ENCODE measurements around the gene CASP8. TPM values are rescaled to one million over a fixed set of nuclear protein-coding genes. Genes with fewer than 3 reads are reported as not detected.

Gene CASP8
- total RNA-seq (2014; rRNA removed; shearing (Covaris generic)) (13.9 and 20.8 TPM in 2 replicates), polyA plus RNA-seq (2016; fragmentation: Nextera tagmentation; extraction: Ambion mirVana) (11.7 and 12.2 TPM in 2 replicates)

GRCh38 chr2:201260302-201260800 lies at the start of gene CASP8:
Gene CASP8 (plus strand): TSS chr2:201260536. CDS start chr2:201266487, 5,951 bp downstream.
- TF ChIP-seq EZH2 (IDR thresholded peaks at IDR 0.05; ENCODE audit: insufficient read depth, poor library complexity, severe bottlenecking) (no peak), EZH2phosphoT487 (IDR thresholded peaks at IDR 0.05; ENCODE audit: insufficient read depth, low read depth) (no peak)
- Histone ChIP-seq H3K36me3 (ENCODE audit: low read depth) (no peaks in the 10 kb centered on the region), H2AFZ (peak within 1 kb of the TSS; percentile 80), H3K9me2 (ENCODE audit: insufficient read depth) (no peaks in the 10 kb centered on the region), H3K4me2 (ENCODE audit: unreplicated experiment) (peak within 1 kb of the TSS; percentile 95), H3F3A (ENCODE audit: insufficient read depth) (peaks cover 25% of the 10 kb centered on the region), H3K9ac (peak within 1 kb of the TSS; percentile 94), H3K27ac (peak within 1 kb of the TSS; percentile 97), H3K4me3 (peak within 1 kb of the TSS; percentile 92), H4K20me1 (ENCODE audit: insufficient read depth) (no peaks in the 10 kb centered on the region), H3K79me2 (ENCODE audit: insufficient read depth) (peaks cover 67% of the 10 kb centered on the region), H3K27me3 (replicated peaks; ENCODE audit: insufficient read depth) (no peaks in the 10 kb centered on the region), H3K9me3 (ENCODE audit: low read depth) (no peaks in the 10 kb centered on the region), H3K4me1 (ENCODE audit: insufficient read depth) (peaks cover 39% of the 10 kb centered on the region)
- WGBS, 2 experiments (ENCODE audit: low coverage in 1 of 2, low lambda C conversion rate in 2 of 2, missing lambda C conversion rate in 2 of 2): 59 to 66% methylated on average over 10 of the region's 10 CpGs
- DNase-seq: peak; percentile 76
- in situ Hi-C loops (cut with MboI): no loop called here

GRCh38 chr2:201215963-201216362 lies 44.4 kb upstream of the CASP8 start:
- Histone ChIP-seq H4K20me1 (ENCODE audit: insufficient read depth) (no peaks in the 10 kb centered on the region), H3K4me3 (no peak overlapping the region), H3K9ac (no peak overlapping the region), H3K27ac (no peak overlapping the region), H3K9me2 (ENCODE audit: insufficient read depth) (no peaks in the 10 kb centered on the region), H3K4me1 (ENCODE audit: insufficient read depth) (no peaks in the 10 kb centered on the region), H3F3A (ENCODE audit: insufficient read depth) (no peaks in the 10 kb centered on the region), H3K36me3 (ENCODE audit: low read depth) (no peaks in the 10 kb centered on the region), H3K4me2 (ENCODE audit: unreplicated experiment) (no peak overlapping the region), H2AFZ (no peak overlapping the region), H3K27me3 (replicated peaks; ENCODE audit: insufficient read depth) (no peaks in the 10 kb centered on the region), H3K9me3 (ENCODE audit: low read depth) (no peaks in the 10 kb centered on the region), H3K79me2 (ENCODE audit: insufficient read depth) (no peaks in the 10 kb centered on the region)
- in situ Hi-C loops (cut with MboI): no loop called here
- TF ChIP-seq EZH2 (IDR thresholded peaks at IDR 0.05; ENCODE audit: insufficient read depth, poor library complexity, severe bottlenecking) (no peak), EZH2phosphoT487 (IDR thresholded peaks at IDR 0.05; ENCODE audit: insufficient read depth, low read depth) (no peak)
- no peak for DNase-seq
- WGBS, 2 experiments (ENCODE audit: low coverage in 1 of 2, low lambda C conversion rate in 2 of 2, missing lambda C conversion rate in 2 of 2): 95 to 97% methylated on average over 4 of the region's 4 CpGs

GRCh38 chr2:201216918-201217317 lies 43.4 kb upstream of the CASP8 start:
- Histone ChIP-seq H3K27me3 (replicated peaks; ENCODE audit: insufficient read depth) (no peaks in the 10 kb centered on the region), H3K4me2 (ENCODE audit: unreplicated experiment) (no peak overlapping the region), H3K27ac (no peak overlapping the region), H3K9me2 (ENCODE audit: insufficient read depth) (no peaks in the 10 kb centered on the region), H3K36me3 (ENCODE audit: low read depth) (no peaks in the 10 kb centered on the region), H2AFZ (no peak overlapping the region), H3F3A (ENCODE audit: insufficient read depth) (no peaks in the 10 kb centered on the region), H3K9ac (no peak overlapping the region), H4K20me1 (ENCODE audit: insufficient read depth) (no peaks in the 10 kb centered on the region), H3K79me2 (ENCODE audit: insufficient read depth) (no peaks in the 10 kb centered on the region), H3K4me3 (no peak overlapping the region), H3K9me3 (ENCODE audit: low read depth) (no peaks in the 10 kb centered on the region), H3K4me1 (ENCODE audit: insufficient read depth) (no peaks in the 10 kb centered on the region)
- in situ Hi-C loops (cut with MboI): no loop called here
- TF ChIP-seq EZH2phosphoT487 (IDR thresholded peaks at IDR 0.05; ENCODE audit: insufficient read depth, low read depth): no peak
- WGBS, 2 experiments (ENCODE audit: low coverage in 1 of 2, low lambda C conversion rate in 2 of 2, missing lambda C conversion rate in 2 of 2): 92 to 100% methylated on average over 1 of the region's 1 CpG
- DNase-seq: no peak

- in situ Hi-C loops (cut with MboI): no loop called here
- H3K4me1 ChIP-seq (ENCODE audit: insufficient read depth): no peaks in the 10 kb centered on the region
- WGBS, 2 experiments (ENCODE audit: low coverage in 1 of 2, low lambda C conversion rate in 2 of 2, missing lambda C conversion rate in 2 of 2): 90 to 91% methylated on average over 6 of the region's 6 CpGs
- no peak overlapping the region for H3K27ac ChIP-seq
- no peak overlapping the region for H3K9ac ChIP-seq
- TF ChIP-seq EZH2phosphoT487 (IDR thresholded peaks at IDR 0.05; ENCODE audit: insufficient read depth, low read depth) (no peak), EZH2 (IDR thresholded peaks at IDR 0.05; ENCODE audit: insufficient read depth, poor library complexity, severe bottlenecking) (no peak)
- no peaks in the 10 kb centered on the region for H3F3A ChIP-seq (ENCODE audit: insufficient read depth)
- no peaks in the 10 kb centered on the region for H3K36me3 ChIP-seq (ENCODE audit: low read depth)
- H3K9me3 ChIP-seq (ENCODE audit: low read depth): no peaks in the 10 kb centered on the region
- H2AFZ ChIP-seq: no peak overlapping the region
- H3K9me2 ChIP-seq (ENCODE audit: insufficient read depth): no peaks in the 10 kb centered on the region
- no peak overlapping the region for H3K4me2 ChIP-seq (ENCODE audit: unreplicated experiment)
- H4K20me1 ChIP-seq (ENCODE audit: insufficient read depth): no peaks in the 10 kb centered on the region
- H3K79me2 ChIP-seq (ENCODE audit: insufficient read depth): no peaks in the 10 kb centered on the region
- H3K4me3 ChIP-seq: no peak overlapping the region
- H3K27me3 ChIP-seq (replicated peaks; ENCODE audit: insufficient read depth): no peaks in the 10 kb centered on the region
- DNase-seq: peak; percentile 48
Measured at GRCh38 chr2:201218780-201219179, 41.6 kb upstream of the CASP8 start.

Measured in GM23248 (cell line).